GM23338 (cell line): ENCODE measurements around the gene AHNAK2. TPM values are rescaled to one million over a fixed set of nuclear protein-coding genes. Genes with fewer than 3 reads are reported as not detected.

Source experiments
- ATAC-seq: fragments of 200-7000 bp; cut with Tn5 transposase; 3 replicates; pipeline ENCODE4 v1.9.1; 2020
- DNase-seq: peaks from one replicate; pipeline ENCODE4 v3.0.0-alpha.2; 2015; ENCODE audit warnings: low spot score
- H2AFZ ChIP-seq: fragments of 200-600 bp; sonication (generic); 2 replicates; pipeline ENCODE4 v1.8.0; 2016; ENCODE audit warnings: antibody characterized with exemption, mild to moderate bottlenecking, moderate library complexity
- H3F3A ChIP-seq: fragments of 200-600 bp; sonication (generic); replicated peaks from 2 replicates; pipeline ENCODE4 v1.8.0; 2017; ENCODE audit warnings: antibody characterized with exemption, mixed run types, low read depth
- H3K27ac ChIP-seq: fragments of 200-600 bp; sonication (generic); 2 replicates; pipeline ENCODE4 v1.6.1; 2016; ENCODE audit warnings: low read depth
- H3K27me3 ChIP-seq: fragments of 200-600 bp; sonication (generic); 2 replicates; pipeline ENCODE4 v1.8.0; 2016; ENCODE audit warnings: mild to moderate bottlenecking, mixed run types, moderate library complexity; ENCODE audit not compliant: insufficient read depth
- H3K36me3 ChIP-seq: fragments of 200-600 bp; sonication (generic); 2 replicates; pipeline ENCODE4 v1.8.0; 2016; ENCODE audit warnings: mild to moderate bottlenecking; ENCODE audit not compliant: insufficient read depth
- H3K4me1 ChIP-seq: fragments of 200-600 bp; sonication (generic); 2 replicates; pipeline ENCODE4 v1.8.0; 2016; ENCODE audit warnings: mild to moderate bottlenecking, moderate library complexity; ENCODE audit not compliant: insufficient read depth
- H3K4me2 ChIP-seq: fragments of 200-600 bp; sonication (generic); 2 replicates; pipeline ENCODE4 v1.7.1; 2017; ENCODE audit warnings: mixed run types
- H3K4me3 ChIP-seq: fragments of 200-600 bp; sonication (generic); 2 replicates; pipeline ENCODE4 v1.6.1; 2016; ENCODE audit warnings: mixed run types
- H3K79me2 ChIP-seq: fragments of 200-600 bp; sonication (generic); replicated peaks from 2 replicates; pipeline ENCODE4 v1.8.0; 2017; ENCODE audit warnings: mild to moderate bottlenecking; ENCODE audit not compliant: insufficient read depth
- H3K9me2 ChIP-seq: fragments of 200-600 bp; sonication (generic); 2 replicates; pipeline ENCODE4 v1.8.0; 2017; ENCODE audit not compliant: insufficient read depth
- H4K20me1 ChIP-seq: fragments of 200-600 bp; sonication (generic); replicated peaks from 2 replicates; pipeline ENCODE4 v1.8.0; 2017; ENCODE audit warnings: mild to moderate bottlenecking; ENCODE audit not compliant: insufficient read depth
- H3K27ac Mint-ChIP-seq: 2 replicates; pipeline ENCODE4 v1.8.0; 2020; ENCODE audit warnings: inconsistent platforms, mild to moderate bottlenecking, moderate library complexity, mixed read lengths
- H3K27me3 Mint-ChIP-seq: 3 replicates; pipeline ENCODE4 v1.8.0; 2022; ENCODE audit warnings: low read depth, mild to moderate bottlenecking, moderate library complexity, mixed read lengths, inconsistent platforms; ENCODE audit not compliant: insufficient read depth, poor library complexity
- H3K36me3 Mint-ChIP-seq: 3 replicates; pipeline ENCODE4 v1.8.0; 2021; ENCODE audit warnings: low read depth, mild to moderate bottlenecking, inconsistent platforms, moderate library complexity, mixed read lengths
- H3K4me1 Mint-ChIP-seq: 3 replicates; pipeline ENCODE4 v1.8.0; 2020; ENCODE audit warnings: mild to moderate bottlenecking, inconsistent platforms, mixed read lengths
- H3K4me3 Mint-ChIP-seq: 3 replicates; pipeline ENCODE4 v1.8.0; 2021; ENCODE audit warnings: moderate library complexity, mild to moderate bottlenecking, inconsistent platforms, mixed read lengths
- H3K9me3 Mint-ChIP-seq: 3 replicates; pipeline ENCODE4 v1.8.0; 2020; ENCODE audit warnings: moderate library complexity, mild to moderate bottlenecking, inconsistent platforms, mixed read lengths
- CREB1 ChIP-seq: fragments of 250-450 bp; sonication (Bioruptor Pico); IDR thresholded peaks from 2 replicates; pipeline ENCODE4 v1.5.0; 2020; ENCODE audit warnings: low read depth, mild to moderate bottlenecking, moderate library complexity
- EZH2phosphoT487 ChIP-seq: fragments of 200-600 bp; sonication (generic); IDR thresholded peaks from one replicate; pipeline ENCODE4 v1.8.1; 2018; ENCODE audit warnings: antibody characterized with exemption; ENCODE audit not compliant: unreplicated experiment
- JUNB ChIP-seq: IDR thresholded peaks from one replicate; pipeline ENCODE4 v1.6.1; 2016; ENCODE audit warnings: antibody characterized with exemption; ENCODE audit not compliant: unreplicated experiment
- STAT1 ChIP-seq: IDR thresholded peaks from one replicate; pipeline ENCODE4 v1.6.1; 2016; ENCODE audit warnings: antibody characterized with exemption; ENCODE audit not compliant: unreplicated experiment
- ZNF114 ChIP-seq: fragments of 250-450 bp; sonication (Bioruptor Pico); IDR thresholded peaks from 2 replicates; pipeline ENCODE4 v1.5.0; 2020; ENCODE audit warnings: mild to moderate bottlenecking, moderate library complexity
- ZNF331 ChIP-seq: fragments of 250-450 bp; sonication (Bioruptor Pico); IDR thresholded peaks from 2 replicates; pipeline ENCODE4 v1.5.0; 2020; ENCODE audit warnings: low read depth, mild to moderate bottlenecking, moderate library complexity
- ZNF462 ChIP-seq: fragments of 250-450 bp; sonication (Bioruptor Pico); IDR thresholded peaks from 2 replicates; pipeline ENCODE4 v1.5.0; 2020; ENCODE audit warnings: mild to moderate bottlenecking, moderate library complexity
- polyA plus RNA-seq: library from polyadenylated mRNA; unstranded; fragments of >200 nt; fragmentation: Nextera tagmentation; extraction: Ambion mirVana; gene quantifications from 2 replicates; pipeline ENCODE4 v1.2.1, GENCODE V29; 2016
- total RNA-seq: library from RNA; depleted of rRNA; stranded (reverse); fragments of >200 nt; shearing (Covaris generic); gene quantifications from 2 replicates; pipeline ENCODE4 v1.2.3, GENCODE V29; 2014
- TF ChIP-seq, protein P1 (sequence below): IDR thresholded peaks from one replicate; pipeline ENCODE4 v1.6.1; 2018; ENCODE audit warnings: antibody characterized with exemption; ENCODE audit not compliant: unreplicated experiment
- TF ChIP-seq, protein P2 (sequence below): IDR thresholded peaks from 2 replicates; pipeline ENCODE4 v1.6.1; 2016; ENCODE audit warnings: antibody characterized with exemption

Gene AHNAK2
- total and polyA plus RNA-seq, 2 experiments from 2014 or later = 1.1 to 2.6 TPM

- TF ChIP-seq EZH2phosphoT487 (no peak), CREB1 (CRISPR knock-in tag) (no peak), ZNF331 (no peak), ZNF114 (CRISPR knock-in tag) (no peak)
- TF ChIP-seq, protein P1, sequence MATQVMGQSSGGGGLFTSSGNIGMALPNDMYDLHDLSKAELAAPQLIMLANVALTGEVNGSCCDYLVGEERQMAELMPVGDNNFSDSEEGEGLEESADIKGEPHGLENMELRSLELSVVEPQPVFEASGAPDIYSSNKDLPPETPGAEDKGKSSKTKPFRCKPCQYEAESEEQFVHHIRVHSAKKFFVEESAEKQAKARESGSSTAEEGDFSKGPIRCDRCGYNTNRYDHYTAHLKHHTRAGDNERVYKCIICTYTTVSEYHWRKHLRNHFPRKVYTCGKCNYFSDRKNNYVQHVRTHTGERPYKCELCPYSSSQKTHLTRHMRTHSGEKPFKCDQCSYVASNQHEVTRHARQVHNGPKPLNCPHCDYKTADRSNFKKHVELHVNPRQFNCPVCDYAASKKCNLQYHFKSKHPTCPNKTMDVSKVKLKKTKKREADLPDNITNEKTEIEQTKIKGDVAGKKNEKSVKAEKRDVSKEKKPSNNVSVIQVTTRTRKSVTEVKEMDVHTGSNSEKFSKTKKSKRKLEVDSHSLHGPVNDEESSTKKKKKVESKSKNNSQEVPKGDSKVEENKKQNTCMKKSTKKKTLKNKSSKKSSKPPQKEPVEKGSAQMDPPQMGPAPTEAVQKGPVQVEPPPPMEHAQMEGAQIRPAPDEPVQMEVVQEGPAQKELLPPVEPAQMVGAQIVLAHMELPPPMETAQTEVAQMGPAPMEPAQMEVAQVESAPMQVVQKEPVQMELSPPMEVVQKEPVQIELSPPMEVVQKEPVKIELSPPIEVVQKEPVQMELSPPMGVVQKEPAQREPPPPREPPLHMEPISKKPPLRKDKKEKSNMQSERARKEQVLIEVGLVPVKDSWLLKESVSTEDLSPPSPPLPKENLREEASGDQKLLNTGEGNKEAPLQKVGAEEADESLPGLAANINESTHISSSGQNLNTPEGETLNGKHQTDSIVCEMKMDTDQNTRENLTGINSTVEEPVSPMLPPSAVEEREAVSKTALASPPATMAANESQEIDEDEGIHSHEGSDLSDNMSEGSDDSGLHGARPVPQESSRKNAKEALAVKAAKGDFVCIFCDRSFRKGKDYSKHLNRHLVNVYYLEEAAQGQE = no peak
Observed at GRCh38 chr14:105026033-105026785, 48.0 kb upstream of the AHNAK2 start (continued).

GRCh38 chr14:105025429-105025828 lies 47.3 kb upstream of the AHNAK2 start:
- Histone ChIP-seq H3K4me2 (no peak overlapping the region), H4K20me1 (0 out of 2 replicates have a peak, but pooled peaks cover 4% of the 10 kb centered on the region), H3K27ac (no peak overlapping the region), H2AFZ (no peak overlapping the region), H3K79me2 (peaks cover 17% of the 10 kb centered on the region), H3F3A (peaks cover 5% of the 10 kb centered on the region; the same call in 1 of the 2 replicates), H3K4me3 (no peak overlapping the region), H3K4me1 (peaks cover 5% of the 10 kb centered on the region; the same call in 1 of the 2 replicates), H3K36me3 (no peaks in the 10 kb centered on the region), H3K27me3 (no peaks in the 10 kb centered on the region; the same call in 1 of the 2 replicates), H3K9me2 (no peaks in the 10 kb centered on the region)
- no peak overlapping the region for H3K4me3 Mint-ChIP-seq
- no peaks in the 10 kb centered on the region for H3K9me3 Mint-ChIP-seq
- no peaks in the 10 kb centered on the region for H3K36me3 Mint-ChIP-seq
- no peak for ATAC-seq
- H3K27me3 Mint-ChIP-seq = peaks cover 12% of the 10 kb centered on the region
- no peak overlapping the region for H3K27ac Mint-ChIP-seq
- peaks cover 19% of the 10 kb centered on the region for H3K4me1 Mint-ChIP-seq
- no peak for DNase-seq
- TF ChIP-seq, protein P1 = no peak
- no peak for TF ChIP-seq JUNB
- TF ChIP-seq ZNF462 (CRISPR knock-in tag) = no peak
- TF ChIP-seq, protein P2, sequence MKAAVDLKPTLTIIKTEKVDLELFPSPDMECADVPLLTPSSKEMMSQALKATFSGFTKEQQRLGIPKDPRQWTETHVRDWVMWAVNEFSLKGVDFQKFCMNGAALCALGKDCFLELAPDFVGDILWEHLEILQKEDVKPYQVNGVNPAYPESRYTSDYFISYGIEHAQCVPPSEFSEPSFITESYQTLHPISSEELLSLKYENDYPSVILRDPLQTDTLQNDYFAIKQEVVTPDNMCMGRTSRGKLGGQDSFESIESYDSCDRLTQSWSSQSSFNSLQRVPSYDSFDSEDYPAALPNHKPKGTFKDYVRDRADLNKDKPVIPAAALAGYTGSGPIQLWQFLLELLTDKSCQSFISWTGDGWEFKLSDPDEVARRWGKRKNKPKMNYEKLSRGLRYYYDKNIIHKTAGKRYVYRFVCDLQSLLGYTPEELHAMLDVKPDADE = no peak
- TF ChIP-seq ZNF331 = no peak
- no peak for TF ChIP-seq STAT1
- TF ChIP-seq CREB1 (CRISPR knock-in tag) = no peak
